Ovary (tissue), 9 donors: ENCODE results near the gene C16orf92. TPM values are rescaled to one million over a fixed set of nuclear protein-coding genes. Genes with fewer than 3 reads are reported as not detected.
A peak's percentile ranks its signal among the peaks of the same experiment; 100 is the strongest.

Experiments used
- DNase-seq, 5 donors: peaks; one replicate each; pipeline ENCODE4 v3.0.0-alpha.2; 2019 to 2020
- H3K27ac ChIP-seq, 2 donors: fragments of 200-600 bp; one replicate each; pipeline versions ENCODE4 v1.5.1 to v1.8.0; 2019 to 2022
- H3K27me3 ChIP-seq: fragments of 200-600 bp; one replicate; pipeline ENCODE4 v1.8.0; 2022
- H3K36me3 ChIP-seq: fragments of 200-600 bp; sonication (generic); one replicate; pipeline ENCODE4 v1.5.1; 2019
- H3K4me1 ChIP-seq: one replicate; pipeline ENCODE4 v1.8.1; 2013; ENCODE audit warnings: mild to moderate bottlenecking, moderate library complexity; ENCODE audit not compliant: insufficient read depth
- H3K4me3 ChIP-seq: fragments of 200-600 bp; sonication (generic); one replicate; pipeline ENCODE4 v1.5.1; 2017
- H3K9me3 ChIP-seq, 2 donors: fragments of 200-600 bp in 1 of 2; sonication (generic) in 1 of 2; one replicate each; pipeline versions ENCODE4 v1.5.1 to v1.8.1; 2013 to 2019; ENCODE audit warnings: mild to moderate bottlenecking in 1 of 2, moderate library complexity in 1 of 2
- CTCF ChIP-seq, 3 donors: fragments of 450-650 bp in 2 of 3; fragments of 200-600 bp in 1 of 3; IDR thresholded peaks; one replicate each; pipeline versions ENCODE4 v1.5.1 to v1.8.0; 2016 to 2022; ENCODE audit warnings: antibody characterized with exemption in 3 of 3, mild to moderate bottlenecking in 1 of 3
- EP300 ChIP-seq: sonication (generic); formaldehyde crosslinking; IDR thresholded peaks from one replicate; pipeline ENCODE4 v1.6.1; 2017; ENCODE audit warnings: antibody characterized with exemption
- POLR2A ChIP-seq: fragments of 450-650 bp; IDR thresholded peaks from one replicate; pipeline ENCODE4 v1.6.1; 2017; ENCODE audit warnings: antibody characterized with exemption, mild to moderate bottlenecking, moderate library complexity
- WGBS, 3 donors: extraction: QIAGEN DNeasy Blood & Tissue Kit in 1 of 3; methylation state at CpG; one replicate each; pipeline versions ENCODE4 v1.1.5 to v1.1.7; 2013 to 2017; 5-methylcytosine and 5-hydroxymethylcytosine counted together
- intact Hi-C, 4 donors: fragments of 100-400 bp; cut with DNase I; formaldehyde crosslinking; loops; one replicate each; pipeline versions ENCODE4 v1.11.0 to v1.15.1; 2022 to 2023
- polyA plus RNA-seq, 2 donors: library from polyadenylated mRNA; stranded (reverse); fragments of 200-250 nt in 1 of 2; fragments of 350-450 nt in 1 of 2; fragmentation: Illumina TruSeq in 1 of 2; extraction: RNeasy Lipid Tissue Mini Kit (QIAGEN cat#74804) in 1 of 2; gene quantifications; one replicate each; pipeline ENCODE4 v1.2.3, GENCODE V29; 2013 to 2014
- total RNA-seq, 7 donors: library from RNA; depleted of rRNA in 2 of 7; stranded (reverse); fragments of >200 nt in 2 of 7; fragmentation: NEBNext Ultra II Directional in 3 of 7; extraction: Animal tissue kit (Norgen Biotek cat#: 25700) in 3 of 7; gene quantifications; one replicate each; pipeline versions ENCODE4 v1.1.0 to v1.2.4, GENCODE V29; 2016 to 2023
- donor health status: DM: no; HTN: no; CAD: no; lungs with moderate emphysema.
- donor health status: DM: no; HTN: no; CAD: no.
- donor health status: Bipolar disorder and iron deficiency.
- donor health status: DM: yes; HTN: yes; CAD: no.
- donor health status: DM: no; HTN: no; CAD: no.
- donor health status: DM: yes; HTN: yes; CAD: no.

C16orf92 gene
- total and polyA plus RNA-seq, 9 donors: not detected

- no peaks in the 10 kb centered on the region for H3K9me3 ChIP-seq
- peak in 1 of 5 donors; percentile 27 for DNase-seq
- no peaks in the 10 kb centered on the region for H3K27me3 ChIP-seq
- H3K4me3 ChIP-seq: no peak overlapping the region
- H3K36me3 ChIP-seq: no peaks in the 10 kb centered on the region
- TF ChIP-seq EP300: no peak
- no peak for TF ChIP-seq CTCF (IDR thresholded peaks at IDR 0.05)
- TF ChIP-seq POLR2A: no peak
- intact Hi-C loops: no loop called here
- no peaks in the 10 kb centered on the region for H3K4me1 ChIP-seq
- 91 to 92% (median 92%) methylated on average over 28 of the region's 28 CpGs for WGBS, 3 donors
- no peak overlapping the region for H3K27ac ChIP-seq
Observed at GRCh38 chr16:29985271-29985811, 37.7 kb upstream of the C16orf92 start.

- Histone ChIP-seq H3K9me3 (no peaks in the 10 kb centered on the region), H3K27me3 (no peaks in the 10 kb centered on the region), H3K36me3 (no peaks in the 10 kb centered on the region), H3K27ac (no peak overlapping the region), H3K4me1 (no peaks in the 10 kb centered on the region), H3K4me3 (no peak overlapping the region)
- TF ChIP-seq CTCF (IDR thresholded peaks at IDR 0.05) (no peak), EP300 (no peak), POLR2A (no peak)
- WGBS, 3 donors: 87 to 93% (median 90%) methylated on average over 20 of the region's 20 CpGs
- DNase-seq: peak in 1 of 5 donors; percentile 28
- intact Hi-C loops: no loop called here
Observed at GRCh38 chr16:29986231-29986630, 36.8 kb upstream of the C16orf92 start.

GRCh38 chr16:29986931-29987330 is 36.1 kb upstream of the C16orf92 start:
- Histone ChIP-seq H3K4me3 (no peak overlapping the region), H3K27ac (no peak overlapping the region), H3K27me3 (no peaks in the 10 kb centered on the region), H3K9me3 (no peaks in the 10 kb centered on the region), H3K4me1 (no peaks in the 10 kb centered on the region), H3K36me3 (no peaks in the 10 kb centered on the region)
- WGBS, 3 donors: 82 to 89% (median 88%) methylated on average over 5 of the region's 5 CpGs
- intact Hi-C loops: no loop called here
- DNase-seq: peak in 1 of 5 donors; percentile 26
- no peak for TF ChIP-seq CTCF (IDR thresholded peaks at IDR 0.05)
- no peak for TF ChIP-seq POLR2A
- TF ChIP-seq EP300: no peak

- Histone ChIP-seq H3K4me3 (no peak overlapping the region), H3K36me3 (no peaks in the 10 kb centered on the region), H3K9me3 (no peaks in the 10 kb centered on the region), H3K27ac (no peak overlapping the region), H3K27me3 (no peaks in the 10 kb centered on the region), H3K4me1 (no peaks in the 10 kb centered on the region)
- peak in 1 of 5 donors; percentile 35 for DNase-seq
- WGBS, 3 donors: 84 to 89% (median 86%) methylated on average over 21 to 35 of the region's 35 CpGs
- intact Hi-C loops: no loop called here
- TF ChIP-seq EP300 (no peak), CTCF (IDR thresholded peaks at IDR 0.05) (no peak), POLR2A (no peak)
Observed at GRCh38 chr16:29987371-29988085, 35.5 kb upstream of the C16orf92 start.
